GM12878 (cell line): Measurements from ENCODE around the gene TULP4.

ENCODE experiments used
- EP300 ChIP-seq, 2 experiments: fragments of 150-350 bp in 1 of 2; IDR thresholded peaks; 2 replicates each; pipeline ENCODE4 v1.6.1; 2011 to 2012; ENCODE audit warnings: low read depth in 2 of 2, low read length in 2 of 2, borderline replicate concordance in 1 of 2, improper control_type of control experiment in 1 of 2, inconsistent platforms in 1 of 2; ENCODE audit not compliant: control insufficient read depth in 1 of 2
- NR2C2 ChIP-seq: IDR thresholded peaks from 2 replicates; pipeline ENCODE4 v1.6.1; 2011; ENCODE audit warnings: borderline replicate concordance, low read depth; ENCODE audit not compliant: control insufficient read depth, insufficient read length
- REST ChIP-seq: IDR thresholded peaks from 2 replicates; pipeline ENCODE4 v1.6.1; 2012; ENCODE audit warnings: mild to moderate bottlenecking, low read depth, low read length
- RFX5 ChIP-seq: IDR thresholded peaks from 2 replicates; pipeline ENCODE4 v1.6.1; 2011; ENCODE audit warnings: low read depth, low read length, improper control_type of control experiment
- ZNF622 ChIP-seq: fragments of 450-650 bp; IDR thresholded peaks from 2 replicates; pipeline ENCODE4 v1.6.1; 2017; ENCODE audit warnings: mild to moderate bottlenecking, inconsistent platforms
- TF ChIP-seq, protein P1 (sequence below), 3 experiments: IDR thresholded peaks in 2 of 3; conservative IDR thresholded peaks in 1 of 3; 2 replicates each; pipeline ENCODE4 v1.5.1; 2011; ENCODE audit warnings: low read depth in 3 of 3, low read length in 3 of 3, mild to moderate bottlenecking in 3 of 3, control low read depth in 2 of 3, moderate library complexity in 2 of 3, inconsistent platforms in 1 of 3, mixed read lengths in 1 of 3; ENCODE audit not compliant: control insufficient read depth in 2 of 3, insufficient read depth in 1 of 3; ENCODE audit errors: extremely low read depth in 1 of 3

- TF ChIP-seq REST (no peak), ZNF622 (no peak), EP300 (IDR thresholded peaks at IDR 0.05; ENCODE audit: borderline replicate concordance in 1 of 2, control insufficient read depth in 1 of 2, low read depth in 2 of 2, low read length in 2 of 2) (no peak), NR2C2 (no peak), RFX5 (no peak)
- TF ChIP-seq, protein P1, sequence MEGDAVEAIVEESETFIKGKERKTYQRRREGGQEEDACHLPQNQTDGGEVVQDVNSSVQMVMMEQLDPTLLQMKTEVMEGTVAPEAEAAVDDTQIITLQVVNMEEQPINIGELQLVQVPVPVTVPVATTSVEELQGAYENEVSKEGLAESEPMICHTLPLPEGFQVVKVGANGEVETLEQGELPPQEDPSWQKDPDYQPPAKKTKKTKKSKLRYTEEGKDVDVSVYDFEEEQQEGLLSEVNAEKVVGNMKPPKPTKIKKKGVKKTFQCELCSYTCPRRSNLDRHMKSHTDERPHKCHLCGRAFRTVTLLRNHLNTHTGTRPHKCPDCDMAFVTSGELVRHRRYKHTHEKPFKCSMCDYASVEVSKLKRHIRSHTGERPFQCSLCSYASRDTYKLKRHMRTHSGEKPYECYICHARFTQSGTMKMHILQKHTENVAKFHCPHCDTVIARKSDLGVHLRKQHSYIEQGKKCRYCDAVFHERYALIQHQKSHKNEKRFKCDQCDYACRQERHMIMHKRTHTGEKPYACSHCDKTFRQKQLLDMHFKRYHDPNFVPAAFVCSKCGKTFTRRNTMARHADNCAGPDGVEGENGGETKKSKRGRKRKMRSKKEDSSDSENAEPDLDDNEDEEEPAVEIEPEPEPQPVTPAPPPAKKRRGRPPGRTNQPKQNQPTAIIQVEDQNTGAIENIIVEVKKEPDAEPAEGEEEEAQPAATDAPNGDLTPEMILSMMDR (IDR thresholded peaks at IDR 0.05 in 2 of 3, conservative IDR thresholded peaks at IDR 0.05 in 1 of 3; ENCODE audit: control insufficient read depth in 2 of 3, extremely low read depth in 1 of 3, insufficient read depth in 1 of 3, low read depth in 3 of 3, low read length in 3 of 3) = no peak
These were observed 27.2 kb upstream of the TULP4 start for GRCh38 chr6:158284876-158285655.
